ENCODE results near the gene DUSP6.

Gene DUSP6

GRCh38 chr12:89379148-89379838, 27.0 kb upstream of the DUSP6 start:
- no peak for DNase-seq
- no peak for TF ChIP-seq CTCF (IDR thresholded peaks at IDR 0.05; ENCODE audit: low read depth, low read length)
- no peaks in the 10 kb centered on the region for H3K27me3 ChIP-seq
- H3K4me3 ChIP-seq (ENCODE audit: low read depth, low read length): no peak overlapping the region
- H3K4me1 ChIP-seq: peaks cover 6% of the 10 kb centered on the region
- no peaks in the 10 kb centered on the region for H3K36me3 ChIP-seq
- no peaks in the 10 kb centered on the region for H3K9me3 ChIP-seq

DNA sequence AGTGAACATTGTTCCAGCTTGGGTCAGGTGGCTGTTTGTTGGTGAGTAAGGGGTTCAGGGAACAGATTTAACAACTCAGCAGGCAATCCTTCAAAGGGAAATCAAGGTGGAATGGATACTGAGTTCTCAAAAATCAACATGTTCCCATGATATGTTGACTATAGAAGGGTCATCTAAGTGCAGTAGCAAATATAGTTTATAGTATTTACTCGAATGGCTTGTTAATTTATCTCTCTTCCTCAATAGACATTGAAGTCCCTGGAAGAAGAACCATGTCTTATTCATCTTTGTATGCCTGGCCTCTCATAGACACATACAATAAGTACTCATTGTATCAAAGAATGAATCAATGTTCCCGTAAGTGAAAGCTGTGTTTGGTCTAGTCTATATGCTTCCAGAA, 24.5 kb upstream of the DUSP6 start:
- no peak for DNase-seq
- Histone ChIP-seq H3K4me1 (no peaks in the 10 kb centered on the region), H3K27me3 (no peaks in the 10 kb centered on the region), H3K36me3 (no peaks in the 10 kb centered on the region), H3K4me3 (ENCODE audit: low read depth, low read length) (no peak overlapping the region), H3K9me3 (no peaks in the 10 kb centered on the region)
- TF ChIP-seq CTCF (IDR thresholded peaks at IDR 0.05; ENCODE audit: low read depth, low read length): no peak

DNA sequence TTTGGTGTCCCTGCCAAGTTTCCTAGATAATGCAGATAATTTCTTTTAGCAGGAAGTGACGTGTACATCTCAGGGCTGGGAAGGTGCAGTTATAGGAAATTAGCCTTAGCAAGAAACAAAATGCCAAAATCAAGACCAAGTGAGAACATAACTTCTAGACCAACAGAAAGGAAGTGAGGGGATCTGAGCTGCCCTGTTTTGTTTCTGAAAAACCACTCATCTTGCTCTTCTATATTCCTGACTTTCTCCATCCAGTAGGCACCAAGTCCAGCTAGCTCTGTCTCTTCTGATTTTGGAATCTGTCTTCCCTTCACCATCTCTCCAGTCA, 23.9 kb upstream of the DUSP6 start:
- H3K9me3 ChIP-seq: no peaks in the 10 kb centered on the region
- no peak for DNase-seq

DNA sequence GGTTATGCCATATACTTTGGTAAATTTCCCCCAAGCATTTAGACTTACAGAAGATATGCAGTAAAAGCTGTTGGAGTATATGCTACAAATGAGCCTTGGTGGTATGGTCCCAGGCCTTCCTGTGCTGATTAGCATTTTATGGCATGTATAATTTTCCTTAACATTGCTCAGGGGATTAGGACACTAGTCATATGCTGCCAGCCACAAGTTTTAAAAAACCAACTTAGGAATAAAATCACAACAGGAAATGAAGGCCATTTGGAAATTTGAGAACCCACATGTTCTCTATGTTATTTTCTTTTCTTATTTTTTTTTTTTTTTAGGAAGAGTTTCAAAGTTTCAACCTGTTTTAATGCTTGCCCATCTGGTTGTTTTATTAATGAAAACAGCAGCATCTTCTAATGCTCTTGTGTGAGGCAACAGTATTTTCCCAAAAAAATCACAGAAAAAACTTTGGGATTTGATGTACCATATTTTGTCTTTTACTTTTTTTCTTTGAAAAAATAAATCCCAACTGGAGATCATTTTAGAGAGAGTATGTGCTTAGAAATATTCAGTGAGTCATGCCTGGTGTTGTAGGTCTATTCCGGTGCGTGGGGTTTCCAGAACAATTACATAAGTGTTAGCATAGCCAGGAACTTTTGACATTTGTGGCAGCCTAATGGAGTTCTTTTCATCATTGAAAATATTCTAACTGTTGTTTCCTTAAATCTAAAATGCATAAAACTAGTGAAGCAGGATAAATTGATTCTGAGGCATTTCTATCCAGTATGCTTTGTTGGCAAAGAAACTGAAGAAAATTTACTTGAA, 21.7 kb upstream of the DUSP6 start:
- Histone ChIP-seq H3K4me3 (ENCODE audit: low read depth, low read length) (no peak overlapping the region), H3K27me3 (no peaks in the 10 kb centered on the region), H3K36me3 (no peaks in the 10 kb centered on the region), H3K4me1 (no peaks in the 10 kb centered on the region), H3K9me3 (no peaks in the 10 kb centered on the region)
- TF ChIP-seq CTCF (IDR thresholded peaks at IDR 0.05; ENCODE audit: low read depth, low read length): no peak
- no peak for DNase-seq

More for the DNA sequence above, 23.9 kb upstream of the DUSP6 start:
- H3K36me3 ChIP-seq: no peaks in the 10 kb centered on the region
- H3K27me3 ChIP-seq: no peaks in the 10 kb centered on the region
- no peak overlapping the region for H3K4me3 ChIP-seq (ENCODE audit: low read depth, low read length)
- no peaks in the 10 kb centered on the region for H3K4me1 ChIP-seq
- no peak for TF ChIP-seq CTCF (IDR thresholded peaks at IDR 0.05; ENCODE audit: low read depth, low read length)

DNA sequence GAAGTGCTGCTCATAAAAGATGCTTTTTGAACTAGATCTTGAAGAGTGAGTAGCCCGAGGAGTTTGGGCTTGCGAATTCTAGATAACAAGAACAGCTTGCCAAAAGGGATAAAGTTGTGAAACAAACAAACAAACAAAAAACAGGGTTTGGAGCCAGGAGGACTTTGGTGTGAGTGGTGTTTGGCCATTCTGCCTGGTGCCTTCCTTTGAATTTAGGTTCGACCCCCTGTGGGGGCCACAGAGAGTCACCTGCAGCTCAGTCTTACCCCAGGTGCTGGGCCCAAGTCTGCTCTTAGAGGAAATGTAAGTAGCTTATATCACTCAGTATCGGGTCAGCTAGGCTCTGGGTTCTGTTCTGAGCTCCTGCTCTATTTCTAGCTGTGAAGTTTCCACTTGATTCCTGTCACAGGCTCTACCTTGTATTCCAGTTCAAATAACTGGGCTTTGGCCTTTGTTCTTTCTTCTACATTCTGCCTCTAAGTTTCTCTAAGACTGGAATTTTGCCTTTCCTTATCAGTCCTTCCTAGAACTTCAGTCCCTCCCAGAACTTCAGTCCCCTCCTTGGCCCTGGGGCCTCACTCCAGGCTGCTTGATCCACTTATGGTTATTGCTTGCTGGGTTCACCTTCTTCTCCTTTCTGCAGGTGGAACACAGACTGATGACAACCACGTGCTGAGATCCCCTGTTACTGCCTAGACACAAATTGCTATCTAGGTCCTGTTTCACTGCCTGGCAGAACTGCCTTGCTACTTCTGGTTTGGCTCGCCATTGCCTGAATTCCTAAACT, 20.5 kb upstream of the DUSP6 start:
- no peak overlapping the region for H3K4me3 ChIP-seq (ENCODE audit: low read depth, low read length)
- no peaks in the 10 kb centered on the region for H3K27me3 ChIP-seq
- H3K4me1 ChIP-seq: no peaks in the 10 kb centered on the region
- DNase-seq: no peak
- TF ChIP-seq CTCF (IDR thresholded peaks at IDR 0.05; ENCODE audit: low read depth, low read length): no peak
- no peaks in the 10 kb centered on the region for H3K9me3 ChIP-seq
- H3K36me3 ChIP-seq: no peaks in the 10 kb centered on the region
